Vagina (tissue), 2 donors: Measurements from ENCODE around the gene VCPKMT.

Source experiments
- POLR2AphosphoS5 ChIP-seq, 2 donors: sonication (generic); formaldehyde crosslinking; IDR thresholded peaks; one replicate each; pipeline ENCODE4 v1.9.0; 2017; ENCODE audit warnings: antibody characterized with exemption in 2 of 2, mild to moderate bottlenecking in 2 of 2, low read depth in 1 of 2; ENCODE audit not compliant: insufficient read depth in 1 of 2
- TF ChIP-seq, protein P1 (sequence below), 3 experiments: fragments of 450-650 bp in 2 of 3; fragments of 200-600 bp in 1 of 3; sonication (generic) in 1 of 3; IDR thresholded peaks; one replicate each; pipeline ENCODE4 v1.5.1; 2017 to 2019; ENCODE audit warnings: antibody characterized with exemption in 3 of 3, mild to moderate bottlenecking in 2 of 3, moderate library complexity in 2 of 3

DNA sequence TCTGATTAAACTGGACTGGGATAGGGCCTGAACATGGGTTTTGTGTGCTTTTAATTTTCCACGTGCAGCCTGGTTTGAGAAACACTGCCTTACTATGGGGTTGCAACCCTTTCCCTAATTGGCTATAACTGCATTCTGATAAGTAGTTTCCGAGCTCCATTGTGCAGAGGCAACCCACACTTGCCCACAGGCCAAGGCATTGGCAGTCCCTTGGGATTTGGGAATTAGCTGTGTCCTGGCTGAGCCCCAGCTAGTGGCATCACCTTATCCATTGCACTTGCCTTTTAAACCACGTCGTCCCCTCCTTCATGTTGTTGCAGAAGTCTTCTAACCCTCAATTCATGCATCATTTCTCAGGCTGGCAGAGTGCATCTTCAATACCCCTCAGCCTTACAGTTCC is 10.2 kb downstream of the VCPKMT start:
- TF ChIP-seq, protein P1, sequence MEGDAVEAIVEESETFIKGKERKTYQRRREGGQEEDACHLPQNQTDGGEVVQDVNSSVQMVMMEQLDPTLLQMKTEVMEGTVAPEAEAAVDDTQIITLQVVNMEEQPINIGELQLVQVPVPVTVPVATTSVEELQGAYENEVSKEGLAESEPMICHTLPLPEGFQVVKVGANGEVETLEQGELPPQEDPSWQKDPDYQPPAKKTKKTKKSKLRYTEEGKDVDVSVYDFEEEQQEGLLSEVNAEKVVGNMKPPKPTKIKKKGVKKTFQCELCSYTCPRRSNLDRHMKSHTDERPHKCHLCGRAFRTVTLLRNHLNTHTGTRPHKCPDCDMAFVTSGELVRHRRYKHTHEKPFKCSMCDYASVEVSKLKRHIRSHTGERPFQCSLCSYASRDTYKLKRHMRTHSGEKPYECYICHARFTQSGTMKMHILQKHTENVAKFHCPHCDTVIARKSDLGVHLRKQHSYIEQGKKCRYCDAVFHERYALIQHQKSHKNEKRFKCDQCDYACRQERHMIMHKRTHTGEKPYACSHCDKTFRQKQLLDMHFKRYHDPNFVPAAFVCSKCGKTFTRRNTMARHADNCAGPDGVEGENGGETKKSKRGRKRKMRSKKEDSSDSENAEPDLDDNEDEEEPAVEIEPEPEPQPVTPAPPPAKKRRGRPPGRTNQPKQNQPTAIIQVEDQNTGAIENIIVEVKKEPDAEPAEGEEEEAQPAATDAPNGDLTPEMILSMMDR (IDR thresholded peaks at IDR 0.05): no peak
- no peak for TF ChIP-seq POLR2AphosphoS5 (IDR thresholded peaks at IDR 0.05; ENCODE audit: insufficient read depth in 1 of 2, low read depth in 1 of 2)
